HT1080 (cell line): ENCODE results near the gene APBB3. TPM values are rescaled to one million over a fixed set of nuclear protein-coding genes. Genes with fewer than 3 reads are reported as not detected.

Experiments
- DNase-seq: peaks from one replicate; pipeline ENCODE4 v3.0.0-alpha.2; 2015; ENCODE audit warnings: low read depth
- total RNA-seq: library from RNA; depleted of rRNA; stranded (reverse); fragments of >200 nt; shearing (Covaris generic); gene quantifications from 2 replicates; pipeline ENCODE4 v1.2.3, GENCODE V29; 2014

Gene APBB3
- total RNA-seq, 1 experiment from 2014 or later: 5.0 TPM

GRCh38 chr5:140555747-140556312 is 8.6 kb downstream of the APBB3 start:
- DNase-seq: no peak

DNA sequence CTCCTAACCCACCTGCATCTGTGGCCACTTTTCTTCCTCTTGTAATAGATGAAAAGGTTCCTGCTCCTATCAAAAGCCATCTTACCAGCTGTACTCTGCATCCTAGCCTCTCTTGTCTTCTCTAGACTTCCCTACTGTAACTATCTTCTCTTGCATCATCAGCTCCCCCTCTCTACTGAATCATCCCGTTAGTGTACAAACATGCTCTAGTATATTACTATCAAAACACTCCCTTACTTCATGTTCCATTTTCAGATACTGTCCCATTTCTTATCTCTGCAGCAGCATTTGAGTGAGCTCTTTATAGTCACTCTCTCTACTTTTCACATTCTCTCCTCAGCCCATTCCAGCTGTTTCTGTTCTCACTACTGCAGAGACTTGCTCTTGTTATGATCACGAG is 9.9 kb downstream of the APBB3 start:
- DNase-seq: no peak

DNA sequence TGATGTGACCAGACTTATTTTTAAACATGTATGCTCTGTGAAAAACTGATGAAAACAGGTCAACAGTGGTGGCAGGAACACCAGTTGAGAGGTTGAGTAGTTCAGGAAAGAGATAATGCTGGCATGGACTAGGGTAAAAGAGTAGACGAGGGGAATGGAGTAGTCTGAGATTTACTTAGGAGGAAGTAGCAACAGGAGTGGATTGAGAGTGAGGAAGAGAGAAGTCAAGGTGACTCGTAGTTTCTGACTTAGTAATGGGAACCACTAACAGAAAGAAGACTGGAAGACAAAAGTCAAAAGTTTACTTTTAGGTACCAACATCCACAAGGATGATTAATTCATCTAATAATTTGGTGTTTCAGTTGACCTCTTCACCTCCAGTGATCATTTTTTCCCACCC is 10.7 kb downstream of the APBB3 start:
- peak; percentile 55 for DNase-seq

DNA sequence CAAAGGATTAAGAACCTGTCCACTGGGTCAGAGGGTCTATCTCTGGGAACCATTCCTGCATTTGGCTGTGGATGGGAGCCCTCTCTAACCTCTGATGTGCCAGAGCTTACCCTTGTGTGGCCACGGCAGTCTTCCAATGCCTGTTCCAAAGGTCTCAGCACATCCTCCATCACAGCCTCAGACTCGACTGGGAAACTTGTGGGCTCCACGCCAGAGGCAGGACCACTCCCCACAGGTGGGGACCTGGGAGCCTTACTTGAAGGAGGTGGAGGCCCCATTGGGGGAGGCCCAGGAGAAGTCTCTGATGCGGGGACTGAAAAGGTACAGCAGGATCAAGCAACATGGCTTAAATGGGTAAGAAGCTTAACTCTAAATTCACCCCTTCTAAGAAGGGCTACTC is 12.5 kb downstream of the APBB3 start:
- DNase-seq: no peak

DNA sequence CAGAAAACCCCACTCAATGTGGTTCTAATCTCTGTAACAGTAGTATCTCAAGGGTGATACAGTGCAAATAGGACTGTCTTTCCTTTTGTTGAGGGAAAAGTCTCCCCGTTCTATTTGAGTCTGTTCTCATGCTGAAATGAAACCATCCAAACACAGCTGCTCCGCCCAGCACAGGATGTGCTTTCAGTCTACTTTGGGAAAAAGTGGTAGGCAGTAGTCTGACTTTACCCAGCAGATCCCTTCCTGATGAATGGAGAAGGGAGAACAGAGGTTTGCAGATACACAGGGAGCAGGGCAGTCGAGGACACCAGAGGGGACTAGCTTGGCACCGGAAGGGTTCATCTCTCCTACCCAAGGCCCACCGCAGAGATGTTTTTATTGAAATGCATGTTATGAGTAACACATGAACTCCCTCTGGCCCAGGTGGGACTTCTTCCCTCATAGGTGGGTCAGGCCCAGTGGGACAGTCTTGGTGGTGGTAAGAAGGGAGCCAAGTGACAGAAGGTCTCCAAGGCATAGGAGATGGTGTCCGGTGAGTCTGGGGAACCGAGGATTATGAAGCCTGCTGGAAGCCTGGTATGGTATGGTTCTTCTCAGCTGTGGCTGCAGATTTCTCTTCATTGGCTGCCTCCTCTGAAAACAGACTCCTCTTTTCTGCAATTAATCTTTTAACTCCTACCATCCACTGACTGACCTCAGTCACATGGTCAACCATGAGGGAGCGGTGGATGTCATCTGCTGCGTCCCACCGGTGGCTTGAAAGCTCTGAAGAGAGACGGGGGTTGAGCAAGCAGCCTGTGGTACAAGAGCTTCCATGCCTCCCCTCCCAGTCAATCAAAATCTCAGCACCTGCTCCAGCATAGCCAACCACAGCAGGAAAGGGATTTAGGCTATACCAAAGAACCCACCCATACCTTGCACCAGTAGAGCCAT is 14.0 kb downstream of the APBB3 start:
- DNase-seq: no peak

DNA sequence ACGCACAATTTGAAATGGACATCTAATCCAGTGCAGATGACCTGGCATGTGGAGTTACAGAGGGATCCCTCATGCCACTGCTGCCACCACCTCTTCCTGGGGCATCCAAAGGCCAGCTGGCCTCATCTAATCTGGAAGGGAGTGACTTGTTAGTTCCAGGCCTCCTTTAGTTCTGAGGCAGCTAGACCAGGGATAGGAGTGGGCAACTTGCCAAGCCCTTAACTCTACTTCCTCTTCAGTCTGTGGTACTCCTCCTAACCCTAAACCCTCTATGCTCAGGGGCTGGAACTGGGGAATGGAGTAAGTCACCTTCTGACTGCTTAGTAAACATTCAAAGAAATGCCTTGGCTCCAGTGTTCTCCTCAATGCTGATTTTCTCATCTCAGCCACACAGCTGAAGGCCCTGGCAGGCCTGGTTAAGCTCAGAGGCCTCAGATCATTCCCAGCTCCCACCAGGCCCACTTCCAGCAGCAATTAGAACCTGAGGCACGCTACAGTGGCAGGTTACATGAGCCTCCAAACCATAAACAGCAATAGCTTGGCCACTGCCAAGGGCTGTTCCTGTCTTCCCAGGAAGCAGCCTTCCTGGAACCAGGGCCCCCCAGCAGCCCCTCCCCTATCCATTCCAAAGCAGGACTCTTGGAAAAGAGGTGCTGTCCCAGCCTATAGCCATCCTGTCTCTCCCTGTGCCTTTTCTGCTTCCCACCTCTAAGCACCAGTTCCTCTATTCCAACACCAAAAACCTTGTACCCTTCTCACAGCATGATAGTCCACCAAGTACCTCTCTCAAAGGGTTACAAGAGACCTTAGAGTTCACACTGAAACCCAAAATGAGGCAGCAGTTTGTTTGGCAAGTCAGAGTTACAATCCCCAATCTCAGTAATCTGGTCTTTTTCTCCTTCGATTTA is 14.9 kb downstream of the APBB3 start:
- no peak for DNase-seq

DNA sequence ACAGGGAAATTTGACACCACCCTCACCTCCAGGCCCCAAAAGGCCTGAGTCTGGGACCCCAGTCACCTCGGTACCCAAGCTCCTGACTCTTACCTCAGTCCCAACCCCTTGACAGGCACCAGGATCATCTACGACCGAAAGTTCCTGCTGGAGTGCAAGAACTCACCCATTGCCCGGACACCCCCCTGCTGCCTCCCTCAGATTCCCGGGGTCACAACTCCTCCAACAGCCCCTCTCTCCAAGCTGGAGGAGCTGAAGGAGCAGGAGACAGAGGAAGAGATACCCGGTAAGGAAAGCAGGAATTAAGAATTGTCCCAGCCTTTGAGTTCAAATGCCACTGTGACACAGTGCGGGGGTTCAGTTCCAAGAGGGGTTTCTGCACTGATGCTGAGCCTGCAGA is 15.6 kb downstream of the APBB3 start:
- DNase-seq: no peak

DNA sequence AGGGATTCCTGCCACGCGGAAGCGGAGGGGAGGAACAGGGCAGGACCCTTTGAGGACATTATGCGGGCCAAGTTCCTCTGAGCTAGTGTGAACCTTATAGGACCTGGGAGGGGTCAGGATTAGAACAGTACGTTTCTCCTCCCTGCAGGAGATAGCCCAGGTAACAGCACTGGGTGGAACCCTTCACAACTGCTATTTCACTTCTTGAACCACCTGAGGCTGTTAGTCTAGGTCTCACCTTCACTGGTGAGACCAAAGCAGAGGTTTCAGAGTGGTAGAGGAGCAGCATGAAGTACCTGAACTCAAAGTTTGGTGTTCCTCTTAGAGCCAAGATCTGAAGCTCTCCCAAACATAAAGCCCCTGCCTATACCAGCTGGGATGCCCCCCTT is 16.1 kb downstream of the APBB3 start:
- no peak for DNase-seq

- peak; percentile 82 for DNase-seq
These were observed 16.7 kb downstream of the APBB3 start, which contains the start of gene EIF4EBP3 for GRCh38 chr5:140547508-140548299. Gene EIF4EBP3, plus strand, starts transcription at chr5:140547662. Its CDS starts 76 bp downstream, at chr5:140547738.

DNA sequence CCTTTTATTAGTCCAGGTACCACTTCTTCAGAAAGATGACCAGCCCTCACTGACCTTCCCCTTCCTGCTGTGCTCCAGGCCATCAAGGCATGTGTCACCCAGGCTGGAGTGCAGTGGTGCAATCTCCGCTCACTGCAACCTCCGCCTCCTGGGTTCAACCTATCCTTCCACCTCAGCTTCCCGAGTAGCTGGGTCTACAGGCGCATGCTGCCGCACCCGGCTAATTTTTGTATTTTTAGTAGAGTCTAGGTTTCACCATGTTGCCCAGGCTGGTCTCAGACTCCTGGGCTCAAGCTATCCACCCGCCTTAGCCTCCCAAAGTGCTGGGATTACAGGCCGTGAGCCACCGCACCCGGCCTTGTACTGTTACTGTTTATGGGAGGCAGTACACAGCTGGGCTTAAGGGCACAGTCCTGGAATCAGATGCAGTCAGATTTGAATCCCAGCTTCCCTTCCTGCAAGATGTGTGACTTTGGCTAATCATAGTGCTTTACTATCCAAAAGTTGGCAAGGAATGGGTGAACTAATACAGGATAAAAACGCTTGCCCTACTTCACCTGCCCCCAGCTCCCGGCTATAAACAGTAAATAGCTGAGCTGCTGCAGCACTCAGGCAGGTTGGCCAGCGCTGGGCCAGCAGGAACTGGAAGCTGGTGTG is 17.4 kb downstream of the APBB3 start:
- DNase-seq: no peak

DNA sequence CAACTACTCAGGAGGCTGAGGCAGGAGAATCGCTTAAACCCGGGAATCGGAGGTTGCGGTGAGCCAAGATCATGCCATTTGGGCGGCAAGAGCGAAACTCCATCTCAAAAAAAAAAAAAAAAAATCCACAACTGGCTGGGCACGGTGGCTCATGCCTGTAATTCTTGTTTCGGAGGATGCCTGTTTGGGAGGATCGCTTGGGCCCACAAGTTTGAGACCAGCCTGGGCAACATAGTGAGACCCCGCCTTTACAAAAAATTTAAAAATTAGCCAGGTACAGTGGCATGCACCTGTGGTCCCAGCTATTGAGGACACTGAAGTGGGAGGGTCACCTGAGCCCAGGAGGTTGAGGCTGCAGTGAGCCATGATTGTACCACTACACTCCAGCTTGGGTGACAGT is 18.8 kb downstream of the APBB3 start:
- no peak for DNase-seq

- DNase-seq: no peak
These were observed 19.4 kb downstream of the APBB3 start for GRCh38 chr5:140544986-140545385.

GRCh38 chr5:140542972-140543371 is 21.4 kb downstream of the APBB3 start:
- no peak for DNase-seq

- DNase-seq: no peak
These were observed 24.2 kb downstream of the APBB3 start for GRCh38 chr5:140540227-140540626.

- no peak for DNase-seq
These were observed 40.4 kb downstream of the APBB3 start for GRCh38 chr5:140524003-140524402.

DNA sequence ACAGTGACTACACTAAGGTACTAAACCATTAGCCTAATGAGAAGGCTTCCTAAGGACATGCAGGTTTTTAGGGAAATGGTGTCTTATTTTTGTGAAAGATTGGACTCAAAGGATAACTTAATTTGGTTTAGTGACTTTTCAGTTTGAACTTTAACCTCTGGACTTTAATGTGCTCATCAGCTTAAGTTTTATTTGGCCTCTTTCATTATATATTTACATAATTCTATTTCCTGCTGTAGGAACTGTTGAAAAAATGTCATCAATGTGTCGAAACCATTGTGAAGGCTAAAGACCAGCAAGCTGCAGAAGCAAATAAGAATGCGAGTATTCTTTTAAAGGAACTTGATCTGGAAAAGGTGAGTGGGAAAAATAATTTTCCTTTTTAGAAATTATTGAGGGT is 51.3 kb downstream of the APBB3 start:
- DNase-seq: no peak

- DNase-seq: no peak
These were observed 54.5 kb downstream of the APBB3 start for GRCh38 chr5:140509898-140510297.
